Sigmoid colon (tissue), 7 donors: Measurements from ENCODE around the gene GALNT18. TPM values are rescaled to one million over a fixed set of nuclear protein-coding genes. Genes with fewer than 3 reads are reported as not detected.

Experiments
- DNase-seq: peaks from one replicate; pipeline ENCODE4 v3.0.0-alpha.2; 2019
- H3K27ac ChIP-seq, 4 donors: fragments of 200-600 bp; sonication (generic); one replicate each; pipeline ENCODE4 v1.5.1; 2016 to 2019; ENCODE audit warnings: mild to moderate bottlenecking in 1 of 4
- H3K27me3 ChIP-seq, 3 donors: fragments of 200-600 bp; sonication (generic); one replicate each; pipeline ENCODE4 v1.5.1; 2019; ENCODE audit warnings: mild to moderate bottlenecking in 1 of 3
- H3K36me3 ChIP-seq, 4 donors: fragments of 200-600 bp; sonication (generic); one replicate each; pipeline ENCODE4 v1.5.1; 2016 to 2019
- H3K4me1 ChIP-seq, 4 donors: fragments of 200-600 bp; sonication (generic); one replicate each; pipeline ENCODE4 v1.5.1; 2017 to 2019
- H3K4me3 ChIP-seq, 4 donors: fragments of 200-600 bp; sonication (generic); one replicate each; pipeline ENCODE4 v1.5.1; 2017 to 2019; ENCODE audit warnings: mild to moderate bottlenecking in 2 of 4, moderate library complexity in 1 of 4
- H3K9me3 ChIP-seq, 4 donors: fragments of 200-600 bp in 3 of 4; sonication (generic) in 3 of 4; one replicate each; pipeline versions ENCODE4 v1.5.1 to v1.6.1; 2013 to 2019
- EP300 ChIP-seq, 4 donors: sonication (generic); formaldehyde crosslinking; IDR thresholded peaks; one replicate each; pipeline ENCODE4 v1.6.1; 2017; ENCODE audit warnings: antibody characterized with exemption in 4 of 4
- POLR2A ChIP-seq, 2 donors: fragments of 450-650 bp; IDR thresholded peaks; one replicate each; pipeline ENCODE4 v1.6.1; 2016; ENCODE audit warnings: antibody characterized with exemption in 2 of 2, mild to moderate bottlenecking in 2 of 2, moderate library complexity in 2 of 2
- POLR2AphosphoS5 ChIP-seq, 4 donors: sonication (generic); formaldehyde crosslinking; IDR thresholded peaks; one replicate each; pipeline ENCODE4 v1.6.1; 2017; ENCODE audit warnings: antibody characterized with exemption in 4 of 4
- WGBS, 2 donors: extraction: QIAGEN DNeasy Blood & Tissue Kit; methylation state at CpG; one replicate each; pipeline ENCODE4 v1.1.7; 2013; 5-methylcytosine and 5-hydroxymethylcytosine counted together
- intact Hi-C: fragments of 100-400 bp; cut with DNase I; formaldehyde crosslinking; loops from one replicate; pipeline ENCODE4 v1.15.1; 2023
- polyA plus RNA-seq, 3 donors: library from polyadenylated mRNA; stranded (reverse); fragments of 200-250 nt; gene quantifications; one replicate each; pipeline ENCODE4 v1.2.3, GENCODE V29; 2013
- total RNA-seq, 4 donors: library from RNA; depleted of rRNA; stranded (reverse); fragments of >200 nt; gene quantifications; one replicate each; pipeline ENCODE4 v1.1.0, GENCODE V29; 2016
- TF ChIP-seq, protein P1 (sequence below), 4 experiments: fragments of 450-650 bp in 3 of 4; fragments of 200-600 bp in 1 of 4; IDR thresholded peaks; one replicate each; pipeline ENCODE4 v1.5.1; 2016 to 2019; ENCODE audit warnings: antibody characterized with exemption in 4 of 4, mild to moderate bottlenecking in 3 of 4, moderate library complexity in 2 of 4
- donor health status: healthy with polysubstance abuse.
- donor health status: Bipolar disorder and iron deficiency.
- donor health status: healthy.

The GALNT18 gene
- total and polyA plus RNA-seq, 7 donors = 0.92 to 48.6 (median 34.9) TPM

DNA sequence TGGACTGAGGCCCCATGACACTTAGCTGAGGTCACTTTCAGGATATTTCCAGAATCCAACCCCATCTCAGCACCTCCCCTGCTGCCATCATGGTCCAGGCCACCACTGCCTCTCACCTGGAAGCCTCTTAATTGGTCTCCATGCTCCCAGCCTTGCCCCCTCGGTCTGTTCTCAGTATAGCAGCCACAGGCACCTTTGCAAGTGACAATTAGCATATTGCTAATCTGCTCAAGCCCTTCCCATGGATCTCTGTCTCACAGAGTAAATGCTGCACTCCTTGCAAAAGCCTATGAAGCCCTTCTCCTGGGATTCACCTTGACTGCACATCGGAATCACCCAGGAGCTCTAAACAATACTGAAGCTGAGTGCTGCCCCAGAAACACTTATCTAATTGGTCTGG, 175.2 kb downstream of the GALNT18 start:
- no peak for DNase-seq
- Histone ChIP-seq H3K4me3 (no peak overlapping the region), H3K4me1 (peaks cover 0 to 91% (median 42%) of the 10 kb centered on the region in 4 donors), H3K27me3 (no peaks in the 10 kb centered on the region), H3K27ac (peak overlapping the region in 1 of 4 donors; percentile 70), H3K9me3 (no peaks in the 10 kb centered on the region), H3K36me3 (peaks cover 0 to 6% (median 0%) of the 10 kb centered on the region in 4 donors)
- TF ChIP-seq EP300 (IDR thresholded peaks at IDR 0.05) (no peak), POLR2A (IDR thresholded peaks at IDR 0.05) (no peak), POLR2AphosphoS5 (IDR thresholded peaks at IDR 0.05) (no peak)
- TF ChIP-seq, protein P1, sequence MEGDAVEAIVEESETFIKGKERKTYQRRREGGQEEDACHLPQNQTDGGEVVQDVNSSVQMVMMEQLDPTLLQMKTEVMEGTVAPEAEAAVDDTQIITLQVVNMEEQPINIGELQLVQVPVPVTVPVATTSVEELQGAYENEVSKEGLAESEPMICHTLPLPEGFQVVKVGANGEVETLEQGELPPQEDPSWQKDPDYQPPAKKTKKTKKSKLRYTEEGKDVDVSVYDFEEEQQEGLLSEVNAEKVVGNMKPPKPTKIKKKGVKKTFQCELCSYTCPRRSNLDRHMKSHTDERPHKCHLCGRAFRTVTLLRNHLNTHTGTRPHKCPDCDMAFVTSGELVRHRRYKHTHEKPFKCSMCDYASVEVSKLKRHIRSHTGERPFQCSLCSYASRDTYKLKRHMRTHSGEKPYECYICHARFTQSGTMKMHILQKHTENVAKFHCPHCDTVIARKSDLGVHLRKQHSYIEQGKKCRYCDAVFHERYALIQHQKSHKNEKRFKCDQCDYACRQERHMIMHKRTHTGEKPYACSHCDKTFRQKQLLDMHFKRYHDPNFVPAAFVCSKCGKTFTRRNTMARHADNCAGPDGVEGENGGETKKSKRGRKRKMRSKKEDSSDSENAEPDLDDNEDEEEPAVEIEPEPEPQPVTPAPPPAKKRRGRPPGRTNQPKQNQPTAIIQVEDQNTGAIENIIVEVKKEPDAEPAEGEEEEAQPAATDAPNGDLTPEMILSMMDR (IDR thresholded peaks at IDR 0.05) = no peak
- 85 to 88% methylated on average over 2 of the region's 2 CpGs for WGBS, 2 donors
- intact Hi-C loops = no loop called here

DNA sequence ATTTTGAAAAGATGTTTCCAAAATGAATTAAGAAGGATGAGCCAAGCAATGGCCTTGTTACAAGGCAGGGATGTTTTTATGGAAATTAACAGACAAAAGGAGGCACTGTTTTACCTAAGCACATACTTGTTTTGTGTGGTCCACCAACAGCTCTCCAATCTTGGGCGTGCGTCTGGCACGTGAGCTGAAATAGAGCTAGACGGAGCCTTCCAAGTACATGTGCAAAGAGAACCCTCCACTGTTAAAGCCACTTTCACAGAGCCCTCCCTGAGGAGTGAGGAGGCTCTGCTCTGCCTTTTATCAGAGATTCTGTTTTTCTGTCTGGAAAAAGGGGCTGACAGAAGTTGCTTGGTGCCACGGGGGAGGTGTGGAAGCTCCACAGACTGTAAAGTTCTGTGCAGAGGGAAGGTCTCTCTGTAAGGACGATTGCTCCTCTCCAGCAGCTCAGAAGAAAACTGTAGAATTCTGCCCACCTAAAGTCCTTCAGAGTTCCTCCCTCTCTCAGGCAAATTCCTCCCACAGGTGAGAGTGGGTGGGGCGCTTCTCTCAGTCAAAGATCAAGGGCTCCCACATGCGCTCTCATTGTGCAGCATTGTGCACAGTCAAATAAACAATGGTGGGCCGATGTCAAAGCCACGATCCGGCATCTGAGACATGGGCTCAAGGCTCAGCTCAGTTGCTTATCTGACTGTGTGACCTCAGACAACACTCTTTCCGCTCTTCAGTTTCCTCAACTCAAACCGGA, 176.2 kb downstream of the GALNT18 start:
- DNase-seq = no peak
- Histone ChIP-seq H3K27ac (peak overlapping the region in 2 of 4 donors; percentile 70 to 83), H3K36me3 (peaks cover 0 to 6% (median 0%) of the 10 kb centered on the region in 4 donors), H3K27me3 (no peaks in the 10 kb centered on the region), H3K4me1 (peaks cover 0 to 83% (median 33%) of the 10 kb centered on the region in 4 donors), H3K4me3 (no peak overlapping the region), H3K9me3 (no peaks in the 10 kb centered on the region)
- intact Hi-C loops = no loop called here
- TF ChIP-seq POLR2A (IDR thresholded peaks at IDR 0.05) (no peak), EP300 (IDR thresholded peaks at IDR 0.05) (no peak), POLR2AphosphoS5 (IDR thresholded peaks at IDR 0.05) (no peak)
- TF ChIP-seq, protein P1 (IDR thresholded peaks at IDR 0.05) = no peak
- 91 to 94% methylated on average over 13 of the region's 13 CpGs for WGBS, 2 donors

DNA sequence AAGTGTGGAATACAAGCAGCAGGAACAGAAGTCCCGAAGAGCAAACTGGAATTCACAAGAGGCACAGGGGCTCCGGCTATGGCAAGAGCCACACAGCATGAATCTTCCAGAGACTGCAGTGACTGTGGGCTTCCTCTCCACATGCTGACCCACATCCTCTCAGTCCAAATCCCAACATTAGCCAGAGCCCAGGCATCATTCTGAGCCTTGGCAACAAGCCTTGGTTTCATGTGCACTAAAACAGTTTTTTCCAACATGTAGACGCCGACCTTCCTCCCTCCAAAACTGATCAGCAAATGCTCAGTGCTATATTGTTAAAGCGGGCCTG, 177.0 kb downstream of the GALNT18 start:
- Histone ChIP-seq H3K27ac (peak overlapping the region in 3 of 4 donors; percentile 54 to 83 (median 70)), H3K27me3 (no peaks in the 10 kb centered on the region), H3K9me3 (no peaks in the 10 kb centered on the region), H3K4me3 (no peak overlapping the region), H3K36me3 (peaks cover 0 to 6% (median 0%) of the 10 kb centered on the region in 4 donors), H3K4me1 (peaks cover 0 to 82% (median 30%) of the 10 kb centered on the region in 4 donors)
- no peak for DNase-seq
- WGBS, 2 donors = 60 to 77% methylated on average over 5 of the region's 5 CpGs
- intact Hi-C loops = no loop called here
- TF ChIP-seq POLR2AphosphoS5 (IDR thresholded peaks at IDR 0.05) (peak in 1 of 4 donors; percentile 25), POLR2A (IDR thresholded peaks at IDR 0.05) (no peak)

DNA sequence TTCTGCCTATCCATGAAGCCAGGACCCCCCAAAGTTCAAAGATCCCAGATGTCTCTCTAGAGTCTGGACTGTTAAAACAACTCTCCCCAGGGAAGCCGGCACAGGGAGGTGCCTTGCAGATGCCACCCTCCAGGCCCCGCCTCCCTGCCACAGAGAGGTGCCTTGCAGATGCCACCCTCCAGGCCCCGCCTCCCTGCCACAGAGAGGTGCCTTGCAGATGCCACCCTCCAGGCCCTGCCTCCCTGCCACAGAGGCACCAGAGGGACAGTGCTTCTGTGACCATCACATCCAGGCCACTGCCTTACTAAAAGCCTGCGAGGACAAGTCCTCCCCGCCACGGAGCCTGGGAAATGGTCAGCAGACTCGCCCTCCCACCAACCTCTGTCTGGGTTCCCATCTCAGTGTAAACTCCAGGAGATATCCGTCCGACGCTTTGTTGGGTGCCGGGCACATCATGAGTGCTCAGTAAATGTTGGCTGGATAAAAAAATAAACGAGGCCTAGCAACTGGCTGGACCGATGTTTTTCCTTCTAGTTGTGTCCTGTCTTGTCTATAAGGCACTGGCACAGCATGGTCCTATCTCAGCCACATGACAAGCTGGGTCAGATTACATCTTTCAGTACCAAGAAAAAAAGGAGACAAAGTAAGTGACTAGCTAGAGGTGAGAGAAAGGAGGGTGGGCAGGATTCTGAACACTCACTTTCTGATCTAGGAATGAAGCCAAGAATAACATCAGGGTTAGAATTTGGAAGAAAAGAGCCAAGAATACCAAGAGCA, 177.6 kb downstream of the GALNT18 start:
- Histone ChIP-seq H3K27me3 (no peaks in the 10 kb centered on the region), H3K36me3 (peaks cover 0 to 6% (median 0%) of the 10 kb centered on the region in 4 donors), H3K9me3 (no peaks in the 10 kb centered on the region), H3K4me1 (peaks cover 0 to 76% (median 29%) of the 10 kb centered on the region in 4 donors), H3K27ac (peak overlapping the region in 3 of 4 donors; percentile 54 to 83 (median 70)), H3K4me3 (no peak overlapping the region)
- intact Hi-C loops = no loop called here
- 81 to 87% methylated on average over 13 of the region's 13 CpGs for WGBS, 2 donors
- no peak for DNase-seq
- TF ChIP-seq, protein P1 (IDR thresholded peaks at IDR 0.05) = no peak
- TF ChIP-seq POLR2AphosphoS5 (IDR thresholded peaks at IDR 0.05) (no peak), POLR2A (IDR thresholded peaks at IDR 0.05) (no peak), EP300 (IDR thresholded peaks at IDR 0.05) (no peak)

DNA sequence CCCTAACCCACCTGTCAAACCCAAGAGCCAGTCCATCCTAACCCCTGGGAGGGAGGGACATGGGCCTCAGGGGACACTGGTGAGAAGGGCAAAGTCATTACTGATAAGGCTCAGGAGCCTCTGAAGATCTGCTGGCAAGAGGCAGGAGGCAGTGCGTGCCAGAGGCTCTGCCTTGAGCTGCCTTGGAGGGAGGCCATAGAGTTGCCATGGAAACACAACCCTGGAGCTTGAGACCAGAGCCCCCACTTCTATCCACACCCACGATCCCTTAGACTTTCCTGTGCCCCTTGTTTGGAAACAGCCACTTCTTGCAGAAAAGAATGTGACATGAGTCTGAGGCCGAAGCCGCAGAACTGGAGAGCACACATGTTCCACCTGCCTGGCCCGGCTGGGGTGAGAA, 179.0 kb downstream of the GALNT18 start:
- Histone ChIP-seq H3K36me3 (no peaks in the 10 kb centered on the region), H3K27ac (peak overlapping the region in 1 of 4 donors; percentile 70), H3K4me3 (no peak overlapping the region), H3K4me1 (peaks cover 0 to 65% (median 27%) of the 10 kb centered on the region in 4 donors), H3K9me3 (no peaks in the 10 kb centered on the region), H3K27me3 (no peaks in the 10 kb centered on the region)
- DNase-seq = no peak
- WGBS, 2 donors = 93 to 95% methylated on average over 5 of the region's 5 CpGs
- TF ChIP-seq POLR2A (IDR thresholded peaks at IDR 0.05) (no peak), EP300 (IDR thresholded peaks at IDR 0.05) (no peak), POLR2AphosphoS5 (IDR thresholded peaks at IDR 0.05) (no peak)
- TF ChIP-seq, protein P1 (IDR thresholded peaks at IDR 0.05) = no peak
- intact Hi-C loops = no loop called here
